PFSK-1 (cell line): ENCODE data around the gene EFCAB8.

Experiments used
- FOXP2 ChIP-seq: optimal IDR thresholded peaks from 2 replicates; pipeline ENCODE3; 2011; ENCODE audit warnings: borderline replicate concordance, control low read depth, inconsistent platforms; ENCODE audit not compliant: insufficient read depth; ENCODE audit errors: extremely low read length, extremely low read depth
- POLR2AphosphoS5 ChIP-seq: IDR thresholded peaks from 2 replicates; pipeline ENCODE4 v1.6.1; 2012; ENCODE audit warnings: low read depth, mild to moderate bottlenecking, control low read depth, low read length, moderate library complexity
- SIN3A ChIP-seq: IDR thresholded peaks from 2 replicates; pipeline ENCODE4 v1.6.1; 2012; ENCODE audit warnings: mild to moderate bottlenecking, low read length, moderate library complexity, borderline replicate concordance; ENCODE audit not compliant: insufficient read depth
- TAF1 ChIP-seq: IDR thresholded peaks from 2 replicates; pipeline ENCODE4 v1.6.1; 2012; ENCODE audit warnings: low read length, control low read depth, borderline replicate concordance; ENCODE audit not compliant: insufficient read depth
- TF ChIP-seq, protein P1 (sequence below), 2 experiments: IDR thresholded peaks; 2 replicates each; pipeline versions ENCODE4 v1.6.1 to v1.8.0; 2011 to 2012; ENCODE audit warnings: low read depth in 2 of 2, low read length in 2 of 2, control low read depth in 1 of 2, inconsistent platforms in 1 of 2, mild to moderate bottlenecking in 1 of 2, moderate library complexity in 1 of 2; ENCODE audit not compliant: insufficient read depth in 1 of 2

Gene EFCAB8

DNA sequence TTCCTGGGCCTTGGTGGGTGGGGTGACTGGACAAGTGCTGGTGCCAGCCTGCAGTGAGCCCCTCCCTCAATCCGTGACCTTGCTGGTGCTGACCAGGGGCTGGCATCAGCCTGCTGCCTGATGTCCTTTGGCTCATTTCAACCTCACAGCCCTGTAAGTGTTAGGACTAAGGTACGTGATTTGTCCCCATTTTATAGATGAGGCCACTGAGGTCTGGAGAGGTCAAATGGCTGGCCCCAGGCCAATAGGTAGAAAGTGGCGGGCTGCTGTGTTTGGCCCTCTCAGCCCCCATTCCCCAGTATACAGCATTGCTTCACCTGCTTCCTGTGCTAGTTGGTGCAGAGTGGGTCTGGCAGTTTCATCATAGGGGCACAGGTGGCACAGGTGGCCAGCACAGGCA lies 20.1 kb downstream of the EFCAB8 start:
- TF ChIP-seq, protein P1, sequence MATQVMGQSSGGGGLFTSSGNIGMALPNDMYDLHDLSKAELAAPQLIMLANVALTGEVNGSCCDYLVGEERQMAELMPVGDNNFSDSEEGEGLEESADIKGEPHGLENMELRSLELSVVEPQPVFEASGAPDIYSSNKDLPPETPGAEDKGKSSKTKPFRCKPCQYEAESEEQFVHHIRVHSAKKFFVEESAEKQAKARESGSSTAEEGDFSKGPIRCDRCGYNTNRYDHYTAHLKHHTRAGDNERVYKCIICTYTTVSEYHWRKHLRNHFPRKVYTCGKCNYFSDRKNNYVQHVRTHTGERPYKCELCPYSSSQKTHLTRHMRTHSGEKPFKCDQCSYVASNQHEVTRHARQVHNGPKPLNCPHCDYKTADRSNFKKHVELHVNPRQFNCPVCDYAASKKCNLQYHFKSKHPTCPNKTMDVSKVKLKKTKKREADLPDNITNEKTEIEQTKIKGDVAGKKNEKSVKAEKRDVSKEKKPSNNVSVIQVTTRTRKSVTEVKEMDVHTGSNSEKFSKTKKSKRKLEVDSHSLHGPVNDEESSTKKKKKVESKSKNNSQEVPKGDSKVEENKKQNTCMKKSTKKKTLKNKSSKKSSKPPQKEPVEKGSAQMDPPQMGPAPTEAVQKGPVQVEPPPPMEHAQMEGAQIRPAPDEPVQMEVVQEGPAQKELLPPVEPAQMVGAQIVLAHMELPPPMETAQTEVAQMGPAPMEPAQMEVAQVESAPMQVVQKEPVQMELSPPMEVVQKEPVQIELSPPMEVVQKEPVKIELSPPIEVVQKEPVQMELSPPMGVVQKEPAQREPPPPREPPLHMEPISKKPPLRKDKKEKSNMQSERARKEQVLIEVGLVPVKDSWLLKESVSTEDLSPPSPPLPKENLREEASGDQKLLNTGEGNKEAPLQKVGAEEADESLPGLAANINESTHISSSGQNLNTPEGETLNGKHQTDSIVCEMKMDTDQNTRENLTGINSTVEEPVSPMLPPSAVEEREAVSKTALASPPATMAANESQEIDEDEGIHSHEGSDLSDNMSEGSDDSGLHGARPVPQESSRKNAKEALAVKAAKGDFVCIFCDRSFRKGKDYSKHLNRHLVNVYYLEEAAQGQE (IDR thresholded peaks at IDR 0.05; ENCODE audit: insufficient read depth in 1 of 2, low read depth in 2 of 2, low read length in 2 of 2), result no peak
- TF ChIP-seq TAF1 (no peak), FOXP2 (no peak), SIN3A (no peak), POLR2AphosphoS5 (no peak)

DNA sequence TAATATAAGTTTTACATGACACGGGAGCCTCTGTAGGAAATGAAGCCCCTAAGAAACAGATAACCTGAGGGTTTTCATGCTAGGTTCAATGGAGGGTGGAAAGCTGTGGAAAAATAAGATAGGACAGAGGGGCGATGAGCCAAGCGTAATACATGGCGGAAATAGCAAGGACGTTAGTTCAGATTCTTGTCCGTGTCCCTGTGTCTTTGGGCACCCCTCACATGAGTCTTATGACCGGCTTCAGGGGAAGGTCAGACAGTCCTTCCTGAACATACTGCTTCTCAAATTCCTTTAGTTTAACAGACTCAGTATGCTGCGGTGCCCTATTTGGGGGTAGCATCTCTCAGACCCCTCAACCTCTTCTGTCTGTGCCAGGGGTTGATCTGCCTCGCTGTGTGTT lies 20.8 kb downstream of the EFCAB8 start:
- no peak for TF ChIP-seq POLR2AphosphoS5
- TF ChIP-seq, protein P1 (IDR thresholded peaks at IDR 0.05; ENCODE audit: insufficient read depth in 1 of 2, low read depth in 2 of 2, low read length in 2 of 2), result no peak

DNA sequence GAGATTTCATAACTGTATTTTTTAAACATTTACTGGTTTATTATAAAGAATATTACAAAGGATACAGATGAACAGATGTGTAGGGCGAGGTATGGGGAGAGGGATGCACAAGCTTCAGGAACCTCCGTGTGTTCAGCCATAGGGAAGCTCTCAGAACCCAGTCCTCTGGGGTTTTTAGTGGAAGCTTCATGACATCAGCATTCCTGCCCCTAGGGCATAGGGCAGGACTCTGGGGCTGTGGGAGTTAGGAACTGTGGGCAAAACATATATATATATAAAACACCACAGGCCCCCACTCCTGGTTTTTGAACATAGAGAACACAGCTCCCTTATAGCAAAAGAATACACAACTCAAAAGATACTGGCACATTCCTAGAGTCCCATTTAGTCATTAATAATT lies 21.9 kb downstream of the EFCAB8 start:
- no peak for TF ChIP-seq SIN3A
- no peak for TF ChIP-seq POLR2AphosphoS5
- TF ChIP-seq FOXP2, result no peak
- TF ChIP-seq TAF1, result no peak
- TF ChIP-seq, protein P1 (IDR thresholded peaks at IDR 0.05; ENCODE audit: insufficient read depth in 1 of 2, low read depth in 2 of 2, low read length in 2 of 2), result no peak

DNA sequence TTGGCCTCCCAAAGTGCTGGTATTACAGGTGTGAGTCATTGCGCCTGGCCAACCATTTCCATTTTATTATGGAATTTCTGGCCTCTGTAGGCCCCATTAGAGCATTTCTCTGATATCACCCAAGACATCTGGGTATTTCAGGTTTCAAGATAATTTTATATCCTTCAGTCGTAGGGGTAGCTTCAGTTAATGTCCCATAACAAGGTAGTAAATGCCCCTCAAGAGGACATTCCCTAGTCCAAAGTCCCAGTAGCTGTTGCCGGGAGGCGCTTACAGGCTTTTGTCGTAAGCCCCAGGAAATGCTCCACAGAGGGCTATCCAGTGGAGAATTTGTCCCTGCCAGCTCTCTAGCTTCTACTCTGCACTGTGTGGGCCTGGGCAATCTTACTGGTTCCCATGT lies 24.4 kb downstream of the EFCAB8 start:
- TF ChIP-seq SIN3A (no peak), TAF1 (no peak), FOXP2 (no peak), POLR2AphosphoS5 (no peak)
- TF ChIP-seq, protein P1 (IDR thresholded peaks at IDR 0.05; ENCODE audit: insufficient read depth in 1 of 2, low read depth in 2 of 2, low read length in 2 of 2), result no peak

DNA sequence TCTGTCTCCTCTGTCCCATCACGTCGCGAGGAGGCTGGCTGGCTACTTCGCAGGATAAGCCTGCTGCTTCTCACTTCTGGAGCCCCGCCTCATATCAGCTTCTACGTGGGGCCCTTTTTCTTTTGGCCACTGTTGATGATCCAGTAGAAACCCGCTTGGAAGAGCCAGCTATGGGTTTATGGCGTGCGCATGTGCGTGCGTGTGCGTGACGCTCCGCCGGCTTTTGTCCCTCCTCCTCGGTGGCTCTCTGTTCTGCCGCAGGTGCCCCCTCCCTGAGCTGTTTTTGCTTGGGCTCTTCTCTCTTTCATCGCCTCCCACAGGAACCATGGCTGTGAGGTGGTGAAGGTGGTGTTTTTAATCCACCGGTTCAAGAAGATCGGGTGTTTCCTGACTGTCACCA lies 26.5 kb downstream of the EFCAB8 start:
- no peak for TF ChIP-seq SIN3A
- TF ChIP-seq FOXP2, result no peak
- TF ChIP-seq TAF1, result no peak
- TF ChIP-seq, protein P1 (IDR thresholded peaks at IDR 0.05; ENCODE audit: insufficient read depth in 1 of 2, low read depth in 2 of 2, low read length in 2 of 2), result no peak
- no peak for TF ChIP-seq POLR2AphosphoS5
